IPS-NIHi11 (cell line): ENCODE data around the gene ABHD17B.
"Not testable (repeated sequence)": the region's sequence is repeated elsewhere in the genome, so short reads cannot be mapped to it uniquely, and the experiment has no call there.

ENCODE experiments used
- DNase-seq: peaks from one replicate; pipeline ENCODE4 v3.0.0; 2012; ENCODE audit warnings: mixed read lengths, low spot score

The ABHD17B gene

DNA sequence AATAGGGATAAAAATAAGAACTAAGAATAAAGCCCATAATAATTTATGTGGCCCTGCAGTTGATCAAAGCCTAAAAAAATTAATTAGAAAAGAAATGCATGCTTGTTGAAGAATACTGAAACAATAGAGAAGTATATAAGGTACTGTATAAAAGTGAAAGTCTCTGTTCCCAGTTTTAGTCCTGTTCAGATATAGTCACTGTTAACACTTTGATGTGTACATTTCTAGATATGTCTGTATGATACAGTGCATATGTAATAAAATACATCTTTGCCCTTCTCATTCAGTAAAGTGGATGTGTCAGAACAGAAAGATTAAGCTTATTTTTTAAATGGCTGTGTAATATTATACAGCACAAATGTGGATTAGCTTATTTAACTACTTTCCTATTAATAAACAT is 4.5 kb upstream of the ABHD17B start:
- DNase-seq = no peak

DNA sequence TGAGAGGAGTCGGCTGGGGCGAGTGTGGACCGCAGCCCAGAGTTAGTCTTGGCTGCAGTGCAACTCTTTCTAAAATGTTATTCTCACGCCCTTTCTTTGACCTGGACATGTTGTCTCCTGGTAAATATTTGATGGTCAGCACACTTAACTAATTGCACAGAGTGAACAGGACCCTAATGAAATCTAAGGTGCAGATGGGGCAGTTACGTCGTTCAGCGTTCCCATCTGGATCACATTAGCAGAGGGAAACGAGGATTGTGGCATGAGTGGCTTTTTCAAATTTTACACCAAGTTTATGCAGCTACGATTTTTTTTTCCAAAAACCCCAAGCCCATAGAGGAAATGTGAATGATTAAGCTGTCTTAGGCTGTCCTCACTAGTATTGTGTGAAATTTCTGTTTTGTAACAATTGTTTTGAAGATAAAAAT is 929 bp upstream of the ABHD17B start:
- DNase-seq = no peak

DNA sequence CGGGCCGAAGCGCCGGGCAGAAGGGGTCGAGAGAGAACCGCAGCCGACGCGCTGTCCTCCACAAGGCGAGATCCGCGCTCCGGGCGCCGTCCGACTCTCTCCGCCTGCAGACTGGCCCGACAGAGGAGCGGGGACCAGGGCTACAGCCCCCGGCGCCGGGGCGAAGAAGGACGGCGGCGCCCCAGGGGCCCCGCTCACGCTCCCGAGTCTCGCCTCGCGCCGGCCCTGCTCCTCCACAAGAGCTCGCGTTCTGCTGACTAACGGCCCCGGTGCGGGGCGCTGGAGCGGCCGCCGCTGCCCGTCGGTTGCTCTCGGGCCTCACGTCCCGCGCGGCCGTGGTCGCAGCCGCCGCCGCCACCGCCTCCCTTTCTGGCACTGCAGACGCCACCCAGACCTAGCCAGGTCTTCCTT is 338 bp downstream of the ABHD17B start:
- DNase-seq = no peak

DNA sequence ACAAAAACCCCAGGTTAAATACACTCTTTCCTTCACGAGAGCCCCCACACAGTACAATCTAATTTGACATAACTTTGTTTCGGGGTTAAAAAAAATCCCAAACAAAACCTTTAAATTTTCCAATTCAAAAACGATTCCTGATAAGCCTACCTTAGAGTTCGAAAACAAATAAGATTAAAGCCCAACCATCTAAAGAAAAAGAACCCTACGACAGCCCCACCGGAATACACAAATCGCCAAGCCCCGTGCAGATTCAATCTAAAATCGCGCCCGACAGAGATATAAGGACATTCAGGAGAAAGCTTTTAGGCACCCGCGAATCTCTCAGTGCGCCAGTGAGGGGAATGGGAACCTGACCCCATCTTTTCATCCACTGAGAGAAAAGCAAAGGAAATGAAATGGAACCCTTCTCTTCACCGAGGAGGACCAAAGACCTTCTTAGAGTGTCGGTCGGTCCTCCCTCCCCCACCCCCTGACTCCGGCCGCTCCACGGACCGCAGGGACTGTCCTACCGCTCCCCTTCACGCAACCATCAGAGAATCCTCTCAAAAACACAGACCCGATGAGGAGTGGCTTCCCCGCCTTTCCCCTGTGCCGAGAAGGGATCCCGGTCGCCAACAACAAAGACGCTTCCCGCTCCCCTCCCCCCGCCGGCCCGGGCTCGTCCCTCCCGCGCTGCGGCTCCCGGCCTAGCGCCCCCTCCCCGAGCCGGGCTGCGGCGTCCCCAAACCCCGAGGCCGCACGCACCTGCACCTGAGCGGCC is 925 bp downstream of the ABHD17B start:
- DNase-seq = peak; percentile 64

DNA sequence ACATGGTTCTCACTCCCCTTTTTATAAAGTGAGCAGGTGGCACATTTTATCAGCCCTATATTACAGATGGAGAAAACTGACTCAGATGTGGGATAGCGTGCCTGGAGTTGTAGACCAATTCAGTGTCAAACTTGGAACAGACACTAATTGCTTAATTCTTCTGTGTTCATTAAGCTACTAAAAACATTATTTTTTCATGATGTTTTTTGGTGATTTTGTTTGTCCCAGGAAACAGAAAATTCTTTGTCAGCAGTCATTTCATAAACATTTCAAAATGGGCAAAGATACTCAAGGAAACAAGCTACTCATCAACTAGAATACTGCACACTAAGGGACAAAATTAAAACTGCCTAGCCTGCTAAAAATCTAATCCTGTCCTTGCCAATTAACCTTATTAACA is 2.2 kb downstream of the ABHD17B start:
- no peak for DNase-seq

DNA sequence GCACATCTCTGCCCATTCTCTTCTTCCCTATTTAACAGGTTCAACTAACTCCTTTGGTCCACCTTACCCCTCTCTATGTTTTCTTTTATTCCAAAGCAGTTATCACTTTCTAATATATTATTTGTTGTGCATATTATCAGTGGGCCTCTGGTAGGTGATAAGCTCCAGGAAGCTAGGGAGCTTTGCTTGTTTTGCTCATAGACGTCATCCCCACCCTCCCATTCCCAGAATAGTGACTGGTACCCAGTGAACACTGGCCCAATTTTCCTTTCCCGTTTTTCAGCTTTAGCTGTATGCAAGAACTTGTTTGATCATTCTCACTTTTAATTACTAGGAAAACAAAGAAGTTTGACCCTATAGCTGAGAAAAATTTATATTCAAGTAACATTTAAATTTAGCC is 6.9 kb downstream of the ABHD17B start:
- no peak for DNase-seq

DNA sequence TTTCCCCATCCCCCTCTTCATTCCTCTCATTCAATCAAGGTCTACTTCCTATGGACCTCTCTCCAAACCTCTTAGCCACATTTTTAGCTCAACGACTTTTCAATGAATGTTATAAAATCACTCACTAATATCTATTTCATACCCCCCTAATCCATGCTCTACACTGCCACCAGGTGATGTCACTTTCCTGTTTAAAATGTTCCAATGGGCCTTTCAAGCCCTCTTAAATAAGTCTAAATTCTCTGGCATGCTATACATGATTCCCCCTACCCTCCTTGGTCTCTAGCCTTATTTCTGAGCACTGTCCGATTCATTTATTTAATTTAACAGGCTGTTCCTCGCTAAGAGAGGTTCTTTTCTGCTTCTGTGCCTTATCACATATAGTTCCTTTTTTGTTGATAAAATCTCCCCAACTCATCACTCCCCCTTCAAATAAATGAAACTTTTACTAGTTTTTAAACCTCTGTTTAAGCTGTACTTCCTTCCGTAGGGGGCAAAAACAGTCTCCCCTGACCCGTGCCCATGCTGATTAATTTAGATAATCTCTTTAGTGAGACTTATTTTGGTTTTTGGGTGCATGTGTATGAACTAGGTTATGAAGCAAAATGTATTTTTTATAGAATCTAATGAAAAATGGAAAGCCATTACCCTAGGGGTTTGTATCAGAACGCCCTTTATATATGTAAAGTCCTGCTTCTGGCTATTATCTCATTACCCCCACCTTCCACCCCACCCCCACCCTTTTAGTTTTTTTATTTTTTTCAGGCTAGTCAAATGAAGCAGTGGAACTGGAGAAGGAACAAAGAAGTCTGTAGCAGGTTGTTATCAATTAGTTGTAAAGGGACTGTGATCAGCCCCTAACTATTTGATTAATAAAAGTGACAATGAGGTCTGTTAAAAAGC is 9.0 kb downstream of the ABHD17B start:
- no peak for DNase-seq

DNA sequence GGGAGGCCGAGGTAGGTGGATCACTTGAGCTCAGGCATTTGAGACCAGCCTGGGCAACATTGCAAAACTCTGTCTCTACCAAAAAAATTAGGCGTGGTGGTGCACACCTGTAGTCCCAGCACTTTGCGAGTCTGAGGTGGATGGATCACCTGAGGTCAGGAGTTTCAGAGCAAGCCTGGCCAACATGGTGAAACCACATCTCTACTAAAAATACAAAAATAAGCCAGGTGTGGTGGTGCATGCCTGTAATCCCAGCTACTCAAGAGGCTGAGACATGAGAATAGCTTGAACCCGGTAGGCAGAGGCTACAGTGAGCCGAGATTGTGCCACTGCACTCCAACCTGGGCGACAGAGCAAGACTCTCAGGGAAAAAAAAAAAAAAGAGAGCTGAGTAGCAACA is 12.2 kb downstream of the ABHD17B start:
- not testable (repeated sequence) for DNase-seq

DNA sequence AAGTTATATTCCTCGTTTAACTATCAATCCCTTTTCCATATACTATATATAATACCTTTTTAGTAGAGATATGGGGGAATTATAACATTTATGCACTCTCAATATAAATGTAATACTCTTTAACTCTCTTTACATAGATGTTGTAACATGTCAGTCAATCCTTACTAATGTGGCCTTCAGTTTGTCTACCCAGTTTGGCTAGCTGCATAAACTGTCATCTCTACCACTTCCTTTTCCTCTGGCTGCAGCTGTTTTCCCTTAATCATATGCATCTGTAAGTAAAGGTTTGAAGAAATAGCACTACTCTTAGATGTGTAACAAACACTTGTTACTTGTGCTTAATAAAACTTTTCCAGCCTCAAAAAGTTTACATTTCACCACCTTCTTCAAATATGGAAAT is 13.4 kb downstream of the ABHD17B start:
- DNase-seq = no peak

DNA sequence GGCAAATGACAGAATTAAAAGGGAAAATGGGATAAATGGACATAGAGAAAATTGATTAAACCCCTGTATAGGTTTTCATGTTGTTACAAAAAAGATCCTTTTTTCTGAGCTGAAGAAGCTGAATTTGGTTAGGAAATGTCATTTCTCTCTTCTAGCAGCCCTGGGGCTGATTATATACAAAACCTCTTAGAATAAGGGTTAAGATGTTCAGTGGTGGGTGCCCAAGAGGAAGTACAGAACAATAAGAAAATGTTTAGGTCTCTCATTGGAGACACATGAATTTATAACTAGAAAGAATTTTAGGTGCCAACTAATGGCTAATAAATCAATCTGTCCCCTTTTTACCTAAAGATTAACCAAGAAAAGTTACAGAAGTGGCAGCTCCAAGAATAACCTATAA is 14.2 kb downstream of the ABHD17B start:
- DNase-seq = no peak

DNA sequence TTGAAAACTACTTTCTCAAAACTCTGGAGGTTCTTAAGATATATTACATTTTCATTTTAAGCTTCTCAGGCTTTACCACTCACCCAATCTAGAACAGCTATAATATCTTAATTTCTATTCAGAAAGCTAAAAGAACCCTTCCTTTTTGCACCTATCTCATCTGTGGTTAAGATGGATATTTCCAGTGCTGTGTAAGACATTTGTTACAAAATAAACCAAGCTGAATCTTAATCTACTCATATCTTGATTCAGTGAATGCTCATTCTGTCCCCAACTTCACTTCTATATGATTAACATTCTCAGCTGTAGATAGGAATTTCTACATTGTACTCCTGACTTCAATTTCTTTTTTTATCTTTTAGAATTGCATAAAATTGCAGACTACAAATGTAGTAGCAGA is 15.0 kb downstream of the ABHD17B start:
- no peak for DNase-seq

DNA sequence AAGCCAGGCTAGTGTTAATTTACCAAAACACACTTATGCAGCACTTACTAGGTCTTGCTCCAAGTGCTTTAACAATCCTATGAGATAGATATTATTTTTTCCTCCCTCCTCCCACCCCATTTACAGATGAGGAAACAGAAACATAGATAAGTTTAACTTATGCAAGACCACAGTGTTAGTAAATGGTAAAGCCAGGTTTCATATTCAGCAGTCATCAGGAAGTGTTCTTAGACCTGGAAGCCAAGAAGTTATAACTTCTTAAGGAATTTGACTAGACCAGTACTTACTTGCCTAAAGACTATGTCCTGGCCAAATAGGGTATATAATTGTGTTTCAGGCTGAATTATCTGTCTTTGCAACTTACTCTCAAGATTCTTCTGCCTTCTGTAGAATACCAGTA is 15.9 kb downstream of the ABHD17B start:
- no peak for DNase-seq

DNA sequence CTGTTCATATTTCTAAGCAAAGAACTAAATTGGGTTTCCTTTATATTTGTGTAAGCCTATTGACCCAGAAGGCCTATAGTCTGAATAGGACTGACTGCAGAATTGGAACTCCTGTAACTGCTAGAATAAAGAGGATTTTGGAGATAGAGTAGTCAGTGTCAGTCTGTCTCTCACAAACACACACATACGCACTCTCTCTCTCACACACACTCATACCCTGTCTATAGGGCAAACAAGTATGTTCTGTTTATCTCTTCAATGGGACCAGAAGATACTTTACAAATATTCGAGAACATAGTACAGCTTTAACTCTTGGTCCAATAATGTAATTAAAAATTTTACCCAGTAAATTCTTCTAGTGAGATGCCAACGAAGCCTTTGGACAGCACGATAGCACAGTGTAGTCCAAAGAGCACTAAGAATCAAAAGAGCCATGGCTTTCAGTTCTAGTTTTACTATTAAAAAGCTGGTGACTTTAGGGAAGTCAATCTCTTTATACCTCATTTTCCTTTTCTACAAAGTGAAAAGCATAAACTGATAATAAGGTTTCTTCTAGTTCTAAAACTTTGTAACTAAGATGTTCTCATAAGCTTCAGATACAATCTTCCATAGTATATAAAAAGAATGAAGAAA is 19.3 kb downstream of the ABHD17B start:
- DNase-seq = no peak

DNA sequence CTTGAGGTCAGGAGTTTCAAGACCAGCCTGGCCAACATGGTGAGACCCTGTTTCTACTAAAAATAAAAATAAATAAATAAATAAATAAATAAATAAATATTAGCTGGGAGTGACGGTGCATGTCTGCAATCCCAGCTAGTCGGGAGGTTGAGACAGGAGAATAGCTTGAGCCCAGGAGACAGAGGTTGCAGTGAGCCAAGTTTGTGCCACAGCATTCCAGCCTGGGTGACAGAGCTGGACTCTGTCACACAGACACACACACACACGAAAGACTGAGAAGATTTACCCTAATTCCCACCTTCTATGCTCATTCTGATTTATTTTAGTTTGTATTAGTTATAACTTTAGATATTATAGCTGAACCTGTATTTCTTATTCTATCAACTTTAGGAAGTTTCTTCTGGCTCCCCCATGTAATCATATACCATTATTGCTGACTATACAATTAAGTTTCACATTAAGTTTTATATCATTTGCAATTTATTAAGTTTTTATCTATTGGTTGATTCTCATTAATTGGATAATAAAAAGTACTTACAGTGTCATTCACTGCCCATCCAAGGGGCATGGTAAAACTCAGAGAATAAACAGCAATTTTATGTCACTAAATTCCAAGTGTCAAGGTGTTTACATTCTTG is 20.8 kb downstream of the ABHD17B start:
- no peak for DNase-seq

DNA sequence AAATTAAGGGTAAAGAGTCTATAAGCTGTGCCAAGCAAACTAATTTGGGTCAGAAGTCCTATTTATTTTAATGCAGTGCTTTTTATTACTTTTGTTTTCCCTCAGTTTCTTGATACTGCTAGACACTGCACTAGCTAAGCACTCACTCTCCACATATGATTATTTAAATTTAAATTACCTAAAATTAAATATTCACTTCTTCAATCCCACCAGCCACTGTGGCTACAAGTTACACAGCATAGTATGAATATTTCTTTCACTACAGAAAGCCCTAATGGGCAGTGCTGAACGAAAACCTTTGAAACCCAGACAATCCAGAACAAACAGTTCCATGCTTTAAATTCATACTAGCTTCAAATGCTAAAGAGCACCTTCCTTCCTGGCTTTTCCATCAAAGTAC is 23.6 kb downstream of the ABHD17B start:
- DNase-seq = no peak

DNA sequence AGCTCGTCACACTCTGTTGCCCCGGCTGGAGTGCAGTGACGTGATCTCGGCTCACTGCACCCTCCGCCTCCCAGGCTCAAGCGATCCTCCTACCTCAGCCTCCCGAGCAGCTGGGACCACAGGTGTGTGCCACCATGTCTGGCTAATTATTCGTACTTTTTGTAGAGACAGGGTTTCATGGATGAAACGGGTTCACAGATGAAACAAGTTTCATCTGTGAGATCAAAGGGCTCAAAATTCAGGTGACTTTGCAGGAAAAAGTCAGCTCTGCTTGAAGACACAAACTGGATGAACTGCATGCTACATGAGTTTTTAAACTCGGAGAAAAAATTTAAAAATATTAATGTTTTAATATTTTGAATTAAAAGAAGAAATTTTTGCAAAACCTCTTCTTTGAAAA is 24.5 kb downstream of the ABHD17B start:
- DNase-seq = no peak

DNA sequence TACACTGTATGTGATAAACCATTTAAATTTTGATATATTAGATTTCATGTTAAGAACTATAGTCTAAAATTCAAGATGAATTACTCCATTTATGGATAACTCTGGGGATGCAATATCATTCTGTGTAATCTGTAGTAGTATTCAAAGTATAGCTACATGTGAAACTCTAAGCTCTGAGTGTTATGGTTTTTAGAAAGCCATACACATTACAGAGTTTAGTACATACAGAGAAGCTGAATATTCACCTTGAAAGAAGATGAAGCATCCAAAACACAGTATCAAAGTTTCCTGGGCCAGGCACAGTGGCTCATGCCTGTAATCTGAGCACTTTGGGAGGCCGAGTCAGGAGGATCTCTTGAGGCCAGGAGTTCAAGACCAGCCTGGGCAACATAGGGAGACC is 25.0 kb downstream of the ABHD17B start:
- no peak for DNase-seq

DNA sequence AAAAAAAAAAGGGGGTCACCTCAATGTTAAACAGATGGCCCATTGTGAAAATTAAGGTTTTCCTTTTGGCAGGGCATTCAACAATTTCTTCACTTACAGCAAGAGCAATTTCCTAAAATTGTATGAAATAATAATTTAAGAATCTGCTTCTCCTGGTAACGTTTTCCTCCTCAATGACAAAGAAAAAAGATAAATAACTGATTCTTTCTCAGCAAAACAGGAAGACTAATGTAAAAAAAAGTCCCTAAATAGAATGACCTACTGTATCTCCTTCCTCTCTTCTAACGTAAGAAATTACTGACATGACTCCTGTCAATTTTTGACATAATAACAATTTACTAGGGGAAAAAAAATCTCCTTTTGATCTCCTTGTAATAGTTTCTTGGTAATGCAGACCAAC is 25.5 kb downstream of the ABHD17B start:
- no peak for DNase-seq

DNA sequence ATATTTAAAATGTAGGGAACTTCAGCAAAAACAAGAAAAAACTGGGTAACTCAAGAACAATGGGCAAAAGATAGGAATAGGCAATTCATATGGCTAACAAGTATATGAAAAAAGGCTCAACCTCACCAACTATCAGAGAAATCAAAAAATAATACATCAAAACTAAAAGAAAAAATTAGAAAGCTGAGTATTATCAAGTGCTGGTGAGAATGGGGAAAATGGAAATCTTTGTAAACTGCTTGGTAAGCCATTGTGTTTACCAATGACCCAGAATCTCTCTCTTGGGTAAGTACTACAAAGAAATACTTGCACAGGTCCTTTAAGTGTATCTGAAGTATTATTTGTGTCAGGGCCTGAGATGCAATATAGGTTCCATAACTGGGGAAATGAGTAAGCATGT is 27.0 kb downstream of the ABHD17B start:
- DNase-seq = no peak

DNA sequence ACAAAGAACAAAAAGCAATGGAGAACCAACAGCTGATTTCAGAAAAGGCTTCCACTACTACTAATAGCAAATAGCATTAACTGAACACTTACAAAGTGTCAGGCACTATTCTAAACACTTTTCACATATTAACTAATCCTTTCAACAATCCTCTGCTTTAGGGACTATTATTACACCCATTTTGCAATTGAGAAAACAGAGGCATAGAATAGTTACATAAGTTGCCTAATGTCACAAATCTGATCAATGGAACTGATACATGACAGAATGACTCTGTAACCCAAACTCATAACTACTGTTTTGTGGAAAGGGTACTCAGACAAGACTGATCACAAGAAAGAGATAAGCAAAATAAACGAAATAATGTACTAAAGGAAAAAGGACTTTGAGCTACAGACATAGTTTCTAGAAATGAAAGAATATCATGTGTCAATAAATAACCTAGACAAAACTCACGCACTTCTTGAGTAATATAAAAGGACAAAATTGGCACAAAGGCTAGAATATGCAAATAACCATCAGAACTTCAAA is 31.3 kb downstream of the ABHD17B start:
- DNase-seq = no peak

DNA sequence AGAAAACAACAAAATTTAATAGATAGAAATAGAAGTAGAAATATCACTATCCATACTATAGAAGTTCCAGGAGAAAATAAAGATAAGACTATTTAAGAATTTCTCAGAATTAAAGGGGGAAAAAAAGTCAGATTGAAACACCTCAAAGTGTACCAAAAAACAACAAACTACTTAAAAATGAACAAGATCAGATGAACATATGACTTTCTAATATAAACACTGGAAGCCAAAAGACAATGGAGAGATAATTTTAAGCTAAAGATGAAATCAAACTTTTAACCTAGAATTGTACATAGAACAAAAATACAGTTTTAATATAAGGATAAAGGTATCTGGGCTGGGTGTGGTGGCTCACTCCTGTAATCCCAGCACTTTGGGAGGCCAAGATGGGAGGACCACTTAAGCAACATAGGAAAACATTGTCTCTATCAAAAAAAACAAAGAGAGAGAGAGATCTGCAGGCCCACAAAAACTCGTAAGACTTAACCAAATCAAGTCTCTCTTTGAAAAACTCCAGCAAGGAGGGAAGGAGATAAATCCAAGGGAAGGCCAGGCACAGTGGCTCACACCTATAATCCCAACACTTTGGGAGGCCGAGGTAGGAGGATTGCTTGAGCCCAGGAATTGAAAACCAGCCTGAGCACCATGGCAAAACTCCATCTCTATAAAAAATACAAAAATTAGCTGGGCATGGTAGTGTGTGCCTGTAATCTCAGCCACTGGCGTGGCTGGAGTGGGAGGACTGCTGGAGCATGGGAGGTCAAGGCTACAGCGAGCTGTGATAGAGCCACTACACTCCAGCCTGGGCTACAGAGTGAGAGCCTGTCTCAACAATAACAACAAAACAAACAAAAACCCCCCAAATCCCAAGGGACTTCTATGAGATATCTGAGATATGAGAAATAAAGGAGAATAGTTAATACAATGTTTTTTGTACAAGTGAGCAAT is 32.4 kb downstream of the ABHD17B start:
- no peak for DNase-seq
